Neural cell (in vitro differentiated cells): ENCODE results near the gene MALRD1.

Experiments used
- EZH2 ChIP-seq: fragments of 200-600, 300-800 bp; shearing (Covaris generic), sonication (generic); IDR thresholded peaks from 2 replicates; pipeline ENCODE4 v1.6.1; 2014; ENCODE audit warnings: antibody characterized with exemption, low read length, borderline replicate concordance, mild to moderate bottlenecking; ENCODE audit not compliant: insufficient read depth, poor library complexity, severe bottlenecking
- TF ChIP-seq, protein P1 (sequence below): fragments of 450-650 bp; IDR thresholded peaks from 2 replicates; pipeline ENCODE4 v1.5.1; 2014; ENCODE audit warnings: antibody characterized with exemption, mild to moderate bottlenecking, moderate library complexity; ENCODE audit not compliant: poor library complexity, severe bottlenecking

DNA sequence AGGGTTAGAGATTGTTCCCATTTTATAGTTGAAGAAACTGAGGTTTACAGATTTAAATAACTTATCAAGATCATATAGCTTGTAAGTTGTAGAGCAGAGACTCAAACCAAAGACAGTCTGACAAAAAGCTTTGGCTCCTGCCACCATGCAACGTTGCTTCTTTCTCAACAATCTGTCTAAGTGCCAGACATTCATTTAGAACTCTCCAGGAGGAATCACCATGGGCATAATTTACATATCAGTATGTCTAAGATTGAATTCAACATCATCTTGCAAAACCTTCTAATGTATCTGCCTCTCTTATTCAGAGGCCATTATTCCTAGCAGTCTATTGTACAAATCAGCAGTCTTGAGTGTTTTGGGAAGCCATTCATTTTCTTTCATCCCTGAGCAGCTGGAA, 604.1 kb downstream of the MALRD1 start:
- TF ChIP-seq, protein P1, sequence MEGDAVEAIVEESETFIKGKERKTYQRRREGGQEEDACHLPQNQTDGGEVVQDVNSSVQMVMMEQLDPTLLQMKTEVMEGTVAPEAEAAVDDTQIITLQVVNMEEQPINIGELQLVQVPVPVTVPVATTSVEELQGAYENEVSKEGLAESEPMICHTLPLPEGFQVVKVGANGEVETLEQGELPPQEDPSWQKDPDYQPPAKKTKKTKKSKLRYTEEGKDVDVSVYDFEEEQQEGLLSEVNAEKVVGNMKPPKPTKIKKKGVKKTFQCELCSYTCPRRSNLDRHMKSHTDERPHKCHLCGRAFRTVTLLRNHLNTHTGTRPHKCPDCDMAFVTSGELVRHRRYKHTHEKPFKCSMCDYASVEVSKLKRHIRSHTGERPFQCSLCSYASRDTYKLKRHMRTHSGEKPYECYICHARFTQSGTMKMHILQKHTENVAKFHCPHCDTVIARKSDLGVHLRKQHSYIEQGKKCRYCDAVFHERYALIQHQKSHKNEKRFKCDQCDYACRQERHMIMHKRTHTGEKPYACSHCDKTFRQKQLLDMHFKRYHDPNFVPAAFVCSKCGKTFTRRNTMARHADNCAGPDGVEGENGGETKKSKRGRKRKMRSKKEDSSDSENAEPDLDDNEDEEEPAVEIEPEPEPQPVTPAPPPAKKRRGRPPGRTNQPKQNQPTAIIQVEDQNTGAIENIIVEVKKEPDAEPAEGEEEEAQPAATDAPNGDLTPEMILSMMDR = no peak
- no peak for TF ChIP-seq EZH2
